CD4-positive, CD25-positive, alpha-beta regulatory T cell (primary cell): ENCODE results near the gene SF3A1. TPM values are rescaled to one million over a fixed set of nuclear protein-coding genes. Genes with fewer than 3 reads are reported as not detected.
A peak's percentile ranks its signal among the peaks of the same experiment; 100 is the strongest.

Source experiments
- ATAC-seq, 2 donors: fragments of 150-1000 bp; cut with Tn5 transposase; one replicate each; pipeline ENCODE4 v1.10.0; 2021; ENCODE audit warnings: low read depth in 2 of 2, moderate number of reproducible peaks in 2 of 2, moderate library complexity in 1 of 2
- DNase-seq, 3 donors: peaks; one replicate each; pipeline versions ENCODE4 v3.0.0 to v3.0.0-alpha.2; 2012 to 2022; ENCODE audit warnings: mixed read lengths in 1 of 3
- H3K27ac ChIP-seq: one replicate; pipeline ENCODE4 v1.7.0; 2013; ENCODE audit warnings: mild to moderate bottlenecking, low read length; ENCODE audit not compliant: insufficient read depth, poor library complexity, severe bottlenecking
- H3K27me3 ChIP-seq: one replicate; pipeline ENCODE4 v1.7.0; 2013; ENCODE audit warnings: low read length; ENCODE audit not compliant: control insufficient read depth, insufficient read depth
- H3K36me3 ChIP-seq: one replicate; pipeline ENCODE4 v1.7.0; 2013; ENCODE audit warnings: mild to moderate bottlenecking, low read length, moderate library complexity; ENCODE audit not compliant: control insufficient read depth, insufficient read depth
- H3K4me1 ChIP-seq: 2 replicates; pipeline ENCODE4 v1.7.0; 2013; ENCODE audit warnings: mild to moderate bottlenecking, low read length; ENCODE audit not compliant: insufficient read depth, control insufficient read depth, poor library complexity, severe bottlenecking
- H3K4me3 ChIP-seq: one replicate; pipeline ENCODE4 v1.7.0; 2013; ENCODE audit warnings: low read depth, mild to moderate bottlenecking, low read length, moderate library complexity
- H3K9me3 ChIP-seq, 2 experiments: 1 replicate in 1 of 2; 2 replicates in 1 of 2; pipeline ENCODE4 v1.7.0; 2013; ENCODE audit warnings: low read length in 2 of 2, mild to moderate bottlenecking in 1 of 2, moderate library complexity in 1 of 2; ENCODE audit not compliant: control insufficient read depth in 2 of 2
- H3K27ac Mint-ChIP-seq, 3 donors: one replicate each; pipeline ENCODE4 v1.8.0; 2020 to 2022; ENCODE audit warnings: mild to moderate bottlenecking in 3 of 3, mixed read lengths in 3 of 3, moderate library complexity in 2 of 3
- H3K27me3 Mint-ChIP-seq: one replicate; pipeline ENCODE4 v1.8.0; 2022; ENCODE audit warnings: mild to moderate bottlenecking, mixed read lengths
- H3K36me3 Mint-ChIP-seq: one replicate; pipeline ENCODE4 v1.8.0; 2020; ENCODE audit warnings: mixed read lengths
- H3K4me1 Mint-ChIP-seq, 4 donors: one replicate each; pipeline ENCODE4 v1.8.0; 2020 to 2022; ENCODE audit warnings: mixed read lengths in 4 of 4, mild to moderate bottlenecking in 1 of 4
- H3K4me3 Mint-ChIP-seq, 4 donors: one replicate each; pipeline ENCODE4 v1.8.0; 2020 to 2022; ENCODE audit warnings: mild to moderate bottlenecking in 4 of 4, mixed read lengths in 4 of 4, moderate library complexity in 3 of 4
- H3K9me3 Mint-ChIP-seq, 7 donors: one replicate each; pipeline ENCODE4 v1.8.0; 2020 to 2022; ENCODE audit warnings: mixed read lengths in 7 of 7, mild to moderate bottlenecking in 3 of 7, moderate library complexity in 2 of 7
- polyA plus RNA-seq, 4 donors: library from polyadenylated mRNA; unstranded; fragments of 300-500 nt; fragmentation: Illumina TruSeq; gene quantifications; one replicate each; pipeline ENCODE4 v1.2.3, GENCODE V29; 2021
- total RNA-seq: library from RNA; stranded (reverse); gene quantifications from one replicate; pipeline ENCODE4 v1.2.3, GENCODE V29; 2022

Gene SF3A1
- total and polyA plus RNA-seq, 5 donors from 2014 or later: 66.6 to 389 (median 77.9) TPM

DNA sequence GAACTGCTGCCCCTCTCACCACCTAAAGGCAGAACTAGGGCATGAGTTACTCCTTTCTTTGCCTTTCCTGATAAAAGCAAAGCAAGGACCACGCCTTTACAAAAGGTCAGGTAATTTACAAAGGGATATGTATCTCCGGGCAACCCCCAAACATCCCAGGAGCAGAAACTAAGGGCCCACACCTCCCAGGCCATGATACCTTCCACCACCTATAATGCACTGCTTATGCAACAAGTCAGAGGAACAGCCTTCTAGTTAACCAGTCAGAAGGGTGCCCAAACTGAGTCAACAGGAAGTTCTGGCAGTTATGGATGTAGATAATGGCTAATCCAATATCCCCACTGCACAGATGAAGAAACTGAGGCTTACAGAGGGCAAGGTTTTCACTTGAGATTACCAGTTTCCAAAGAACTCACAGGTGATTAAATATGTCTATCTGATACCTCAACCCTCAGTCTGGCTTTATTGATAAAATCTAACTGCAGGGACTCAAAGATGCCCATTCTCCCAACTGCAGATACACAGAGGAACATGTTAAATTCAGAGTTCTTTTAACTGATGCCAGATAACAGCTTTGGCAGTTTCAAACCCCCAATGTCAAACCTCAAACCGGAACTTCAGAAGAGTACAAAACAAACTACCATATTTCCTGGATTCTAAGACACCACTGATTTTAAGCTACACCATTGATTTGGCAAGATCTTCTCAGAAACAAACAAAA lies 50.6 kb downstream of the SF3A1 start:
- peak in 2 of 3 donors; percentile 80 to 89 for DNase-seq
- H3K27ac ChIP-seq: peak overlapping the region; percentile 80

DNA sequence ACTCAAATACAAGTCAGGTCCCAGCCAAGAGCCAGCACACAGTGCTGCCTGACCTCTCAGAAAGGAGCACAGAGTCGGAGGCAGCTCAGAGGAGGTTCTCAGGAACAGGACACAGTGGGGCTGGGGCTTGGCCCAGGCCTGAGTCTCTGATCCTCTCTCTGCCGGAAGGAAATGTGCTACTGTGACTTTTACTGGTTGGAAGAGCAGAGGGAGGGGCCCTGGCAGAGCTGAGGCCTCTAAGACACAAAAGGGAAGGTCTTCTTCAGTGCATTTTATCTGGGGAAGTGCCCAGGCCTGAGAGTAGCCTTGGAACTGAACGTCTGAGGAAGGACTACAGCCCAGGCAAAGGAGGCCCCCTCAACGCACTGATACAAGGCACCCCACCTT lies 51.2 kb downstream of the SF3A1 start:
- H3K4me3 Mint-ChIP-seq: peak overlapping the region; percentile 69 to 81 (median 78)
- H3K9me3 Mint-ChIP-seq: no peaks in the 10 kb centered on the region
- no peaks in the 10 kb centered on the region for H3K27me3 ChIP-seq
- peak overlapping the region; percentile 80 for H3K4me3 ChIP-seq
- peaks cover 40 to 100% (median 81%) of the 10 kb centered on the region in 4 donors for H3K4me1 Mint-ChIP-seq
- peaks cover 25% of the 10 kb centered on the region for H3K36me3 ChIP-seq
- ATAC-seq (peak; percentile 70 to 72), DNase-seq (peak; percentile 36 to 92 (median 65))
- peak overlapping the region; percentile 84 to 99 (median 97) for H3K27ac Mint-ChIP-seq
- H3K36me3 Mint-ChIP-seq: peaks cover 38% of the 10 kb centered on the region
- peak overlapping the region; percentile 80 for H3K27ac ChIP-seq
- no peaks in the 10 kb centered on the region for H3K27me3 Mint-ChIP-seq
- peaks cover 97% of the 10 kb centered on the region for H3K4me1 ChIP-seq
- H3K9me3 ChIP-seq: no peaks in the 10 kb centered on the region

More for the DNA sequence above, 50.6 kb downstream of the SF3A1 start:
- no peaks in the 10 kb centered on the region for H3K9me3 Mint-ChIP-seq
- H3K4me1 ChIP-seq: peaks cover 100% of the 10 kb centered on the region
- peaks cover 40 to 100% (median 84%) of the 10 kb centered on the region in 4 donors for H3K4me1 Mint-ChIP-seq
- peak overlapping the region; percentile 80 for H3K4me3 ChIP-seq
- peak; percentile 56 to 62 for ATAC-seq
- H3K36me3 Mint-ChIP-seq: peaks cover 38% of the 10 kb centered on the region
- no peaks in the 10 kb centered on the region for H3K27me3 Mint-ChIP-seq
- H3K9me3 ChIP-seq: no peaks in the 10 kb centered on the region
- peak overlapping the region; percentile 84 to 99 (median 97) for H3K27ac Mint-ChIP-seq
- H3K4me3 Mint-ChIP-seq: peak overlapping the region; percentile 69 to 81 (median 78)
- no peaks in the 10 kb centered on the region for H3K27me3 ChIP-seq
- peaks cover 20% of the 10 kb centered on the region for H3K36me3 ChIP-seq

DNA sequence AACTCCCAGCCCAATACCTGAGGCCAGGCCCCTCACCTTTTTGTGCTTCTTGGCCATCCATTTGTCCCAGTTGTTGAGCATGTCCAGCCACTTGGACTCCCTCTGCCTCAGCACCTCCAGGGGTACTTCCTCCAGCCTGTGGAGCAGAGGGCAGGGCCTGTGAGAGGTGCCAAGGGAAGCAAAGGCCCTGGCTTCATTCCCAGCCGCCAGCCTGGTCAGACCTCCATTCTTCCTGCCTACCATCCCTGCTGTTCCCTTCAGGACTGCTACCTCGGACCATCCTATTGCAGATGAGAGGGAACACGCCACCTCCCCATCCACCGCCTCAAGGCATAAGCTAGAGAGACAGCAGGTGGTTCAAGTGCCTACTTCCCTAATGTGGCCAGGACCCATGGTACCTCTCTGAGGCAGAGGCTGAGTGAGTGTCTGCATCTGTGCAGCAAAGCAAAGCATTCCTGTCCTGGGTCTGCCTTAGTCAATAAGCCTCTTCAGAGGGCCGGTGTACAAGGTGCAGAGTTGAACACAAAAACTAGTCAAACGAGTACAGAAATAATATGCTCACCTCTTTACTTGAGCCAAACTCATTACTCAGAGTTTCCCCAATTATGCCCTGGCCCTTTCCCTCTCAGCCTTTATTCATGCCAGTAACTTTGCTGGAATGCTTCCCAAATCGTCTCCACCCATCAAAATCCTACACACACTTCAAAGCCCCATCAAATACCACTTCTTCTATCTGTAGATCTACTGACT lies 52.0 kb downstream of the SF3A1 start:
- no peaks in the 10 kb centered on the region for H3K27me3 Mint-ChIP-seq
- Histone ChIP-seq H3K4me1 (peaks cover 88% of the 10 kb centered on the region), H3K27ac (peak overlapping the region; percentile 80), H3K4me3 (peak overlapping the region; percentile 80), H3K36me3 (peaks cover 33% of the 10 kb centered on the region), H3K9me3 (no peaks in the 10 kb centered on the region), H3K27me3 (no peaks in the 10 kb centered on the region)
- H3K9me3 Mint-ChIP-seq: no peaks in the 10 kb centered on the region
- peak overlapping the region; percentile 69 to 81 (median 78) for H3K4me3 Mint-ChIP-seq
- peak overlapping the region; percentile 84 to 99 (median 97) for H3K27ac Mint-ChIP-seq
- DNase-seq: no peak
- peaks cover 32% of the 10 kb centered on the region for H3K36me3 Mint-ChIP-seq
- ATAC-seq: no peak
- peaks cover 36 to 100% (median 72%) of the 10 kb centered on the region in 4 donors for H3K4me1 Mint-ChIP-seq

DNA sequence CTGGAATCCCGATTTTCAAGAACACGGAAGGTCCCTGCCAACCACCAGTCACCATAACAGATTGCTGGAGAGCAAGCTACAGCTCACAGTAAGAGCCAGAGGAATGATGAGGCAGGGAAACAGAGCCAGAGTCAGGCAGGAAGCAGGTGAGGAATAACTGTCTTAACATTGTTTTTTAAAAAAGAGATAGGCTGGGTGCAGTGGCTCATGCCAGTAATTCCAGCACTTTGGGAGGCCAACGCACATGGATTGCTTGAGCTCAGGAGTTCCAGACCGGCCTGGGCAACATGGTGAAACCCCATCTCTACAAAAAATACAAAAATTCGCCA lies 53.9 kb downstream of the SF3A1 start:
- no peaks in the 10 kb centered on the region for H3K27me3 ChIP-seq
- no peaks in the 10 kb centered on the region for H3K27me3 Mint-ChIP-seq
- peaks cover 33% of the 10 kb centered on the region for H3K36me3 Mint-ChIP-seq
- peak overlapping the region; percentile 70 to 80 (median 75) for H3K4me3 Mint-ChIP-seq
- H3K4me3 ChIP-seq: no peak overlapping the region
- peaks cover 77% of the 10 kb centered on the region for H3K4me1 ChIP-seq
- H3K36me3 ChIP-seq: peaks cover 50% of the 10 kb centered on the region
- peak overlapping the region; percentile 80 for H3K27ac ChIP-seq
- peaks cover 27 to 97% (median 71%) of the 10 kb centered on the region in 4 donors for H3K4me1 Mint-ChIP-seq
- no peaks in the 10 kb centered on the region for H3K9me3 Mint-ChIP-seq
- ATAC-seq (no peak), DNase-seq (no peak)
- H3K9me3 ChIP-seq: no peaks in the 10 kb centered on the region
- peak overlapping the region; percentile 84 to 99 (median 97) for H3K27ac Mint-ChIP-seq

DNA sequence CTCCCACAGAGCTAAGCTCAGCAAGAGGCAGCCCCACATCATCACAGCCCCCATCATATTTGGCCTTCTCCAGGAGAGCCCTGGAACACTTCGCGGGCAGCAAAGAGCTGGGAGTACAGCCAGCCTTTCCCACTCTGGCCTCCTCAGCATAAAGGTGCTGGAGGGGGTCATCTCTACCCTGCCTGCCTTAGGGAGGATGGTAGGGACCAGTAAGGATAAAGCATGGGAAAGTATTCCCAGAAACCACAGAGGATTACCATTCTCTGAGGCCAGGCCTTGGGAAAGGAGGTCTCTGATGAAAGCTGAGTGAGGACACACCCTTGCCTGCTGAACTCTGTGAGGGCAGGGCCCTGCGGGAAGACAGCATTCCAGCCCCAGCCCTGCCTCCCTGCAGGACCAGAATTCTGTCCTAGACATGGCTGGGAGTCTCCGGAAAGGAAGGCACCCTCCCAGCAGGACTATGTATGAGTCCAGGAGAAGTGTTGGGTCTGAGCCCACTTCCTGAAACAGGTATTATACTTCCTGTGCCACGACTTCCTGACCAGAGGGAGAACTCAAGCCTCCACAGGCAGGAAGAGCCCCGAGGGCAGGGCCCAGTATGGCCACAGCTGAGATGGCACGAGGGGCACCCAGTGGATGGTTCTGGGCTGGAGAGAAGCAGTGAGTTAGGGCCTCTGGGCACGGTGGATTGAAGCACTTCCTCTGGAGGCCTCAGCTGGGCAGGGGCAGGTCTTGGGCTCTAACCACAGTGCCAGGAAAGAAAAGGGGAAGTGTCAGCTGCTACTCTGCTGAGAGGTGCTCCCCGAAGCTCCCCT lies 54.5 kb downstream of the SF3A1 start:
- Mint-ChIP-seq H3K27ac (peak overlapping the region; percentile 84 to 99 (median 97)), H3K27me3 (no peaks in the 10 kb centered on the region), H3K4me3 (peak overlapping the region; percentile 70 to 80 (median 75)), H3K9me3 (no peaks in the 10 kb centered on the region), H3K4me1 (peaks cover 23 to 97% (median 68%) of the 10 kb centered on the region in 4 donors), H3K36me3 (peaks cover 36% of the 10 kb centered on the region)
- DNase-seq (peak in 1 of 3 donors; percentile 42), ATAC-seq (no peak)
- no peaks in the 10 kb centered on the region for H3K27me3 ChIP-seq
- H3K4me3 ChIP-seq: peak overlapping the region; percentile 48
- peaks cover 55% of the 10 kb centered on the region for H3K36me3 ChIP-seq
- peaks cover 75% of the 10 kb centered on the region for H3K4me1 ChIP-seq
- peak overlapping the region; percentile 80 for H3K27ac ChIP-seq
- no peaks in the 10 kb centered on the region for H3K9me3 ChIP-seq

DNA sequence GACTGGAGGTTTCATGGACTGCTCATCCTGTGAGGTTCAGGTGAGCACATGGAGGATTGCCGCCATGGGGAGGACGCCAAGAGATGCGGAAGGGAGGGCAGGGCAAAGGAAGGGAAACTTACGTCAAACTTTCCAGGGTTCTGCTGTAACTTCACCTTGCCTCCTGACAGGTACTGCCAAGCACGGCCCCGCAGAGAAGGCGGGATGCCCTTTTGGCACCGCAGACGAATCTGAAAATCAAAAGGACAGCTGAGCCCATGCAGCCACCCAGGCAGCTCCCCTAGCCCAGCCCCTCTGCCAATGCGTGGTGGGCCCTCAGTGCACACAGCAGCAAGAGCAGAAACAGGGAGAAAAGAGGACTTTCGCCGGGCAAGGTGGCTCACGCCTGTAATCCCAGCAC lies 57.4 kb downstream of the SF3A1 start:
- Histone ChIP-seq H3K9me3 (no peaks in the 10 kb centered on the region), H3K27ac (no peak overlapping the region), H3K27me3 (no peaks in the 10 kb centered on the region), H3K4me3 (no peak overlapping the region), H3K4me1 (peaks cover 67% of the 10 kb centered on the region), H3K36me3 (peaks cover 79% of the 10 kb centered on the region)
- Mint-ChIP-seq H3K27ac (peak overlapping the region in 2 of 3 donors; percentile 91 to 96), H3K4me1 (peaks cover 9 to 90% (median 52%) of the 10 kb centered on the region in 4 donors), H3K36me3 (peaks cover 43% of the 10 kb centered on the region), H3K9me3 (no peaks in the 10 kb centered on the region), H3K4me3 (no peak overlapping the region), H3K27me3 (no peaks in the 10 kb centered on the region)
- ATAC-seq (no peak), DNase-seq (no peak)

DNA sequence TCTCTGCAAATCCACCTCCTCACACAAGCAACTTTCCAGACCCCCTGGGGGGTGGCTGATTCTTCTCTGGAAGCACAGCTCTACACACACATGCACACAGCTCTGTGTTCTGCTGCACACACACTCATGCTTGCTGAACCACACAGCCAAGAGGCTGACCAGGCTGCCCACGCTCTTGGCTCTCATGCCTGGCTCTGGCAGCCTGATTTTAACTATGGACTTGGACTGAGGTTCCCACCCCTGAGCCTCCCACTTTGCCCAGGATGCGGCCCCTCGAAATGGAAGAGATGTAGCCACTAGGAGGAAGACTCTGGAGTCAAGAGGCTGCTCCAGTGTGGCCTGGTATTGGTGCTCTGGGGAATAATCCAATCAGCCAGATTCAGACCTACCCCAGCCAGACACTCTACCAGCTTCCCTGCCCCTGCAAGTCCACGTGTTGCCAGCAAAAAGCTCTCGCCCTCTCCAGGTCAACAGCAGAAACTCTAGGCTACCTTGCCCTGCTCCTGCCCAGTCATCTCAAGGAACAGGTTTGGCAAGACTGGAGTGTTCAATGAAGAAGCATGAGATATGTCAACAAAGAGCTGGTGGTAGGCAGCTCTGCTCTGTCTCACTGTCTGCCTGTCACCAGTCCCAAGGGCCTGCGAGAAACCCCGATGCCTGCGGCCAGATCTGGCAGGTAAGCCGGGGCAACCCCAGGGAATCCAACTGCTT lies 58.5 kb downstream of the SF3A1 start:
- Histone ChIP-seq H3K4me1 (peaks cover 55% of the 10 kb centered on the region), H3K27ac (peak overlapping the region; percentile 18), H3K27me3 (no peaks in the 10 kb centered on the region), H3K4me3 (no peak overlapping the region), H3K9me3 (no peaks in the 10 kb centered on the region), H3K36me3 (peaks cover 78% of the 10 kb centered on the region)
- Mint-ChIP-seq H3K27me3 (no peaks in the 10 kb centered on the region), H3K27ac (peak overlapping the region; percentile 91 to 96 (median 95)), H3K36me3 (peaks cover 47% of the 10 kb centered on the region), H3K4me3 (peak overlapping the region in 2 of 4 donors; percentile 19 to 41), H3K9me3 (no peaks in the 10 kb centered on the region), H3K4me1 (peaks cover 9 to 89% (median 41%) of the 10 kb centered on the region in 4 donors)
- ATAC-seq (no peak), DNase-seq (no peak)
